Activated CD4-positive, alpha-beta T cell treated with anti-CD3 and anti-CD28 coated beads, Interleukin-2, Interleukin-4, amounts not matched to agents 100 ng/mL and 50 ng/mL, durations not matched to agents 16 hours and 8 hours (primary cell): ENCODE data around the gene UXS1.
"Not testable (repeated sequence)": the region's sequence is repeated elsewhere in the genome, so short reads cannot be mapped to it uniquely, and the experiment has no call there.

Source experiments
- DNase-seq: peaks from one replicate; pipeline ENCODE4 v3.0.0-alpha.2; 2020; ENCODE audit warnings: low spot score

UXS1 gene

GRCh38 chr2:106193977-106194778, at the start of gene UXS1:
Gene UXS1 (minus strand): TSS chr2:106194301. CDS start chr2:106194241, 60 bp downstream.
- DNase-seq = peak; percentile 98

DNA sequence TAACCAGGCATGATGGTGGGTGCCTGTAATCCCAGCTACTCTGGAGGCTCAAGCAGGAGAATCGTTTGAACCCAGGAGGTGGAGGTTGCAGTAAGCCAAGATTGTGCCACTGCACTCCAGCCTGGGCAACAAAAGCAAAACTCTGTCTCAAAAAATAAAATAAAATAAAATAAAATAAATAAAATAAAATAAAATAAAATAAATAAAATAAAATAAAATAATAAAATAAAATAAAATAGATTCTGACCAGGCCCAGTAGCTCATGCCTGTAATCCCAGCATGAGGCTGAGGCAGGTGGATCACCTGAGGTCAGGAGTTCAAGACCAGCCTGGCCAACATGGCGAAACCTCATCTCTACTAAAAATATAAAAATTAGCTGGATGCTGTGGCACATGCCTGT, 45.4 kb upstream of the UXS1 start:
- DNase-seq = not testable (repeated sequence)

GRCh38 chr2:106235392-106235791, 41.3 kb upstream of the UXS1 start:
- not testable (repeated sequence) for DNase-seq

- DNase-seq = no peak
These were observed 39.2 kb upstream of the UXS1 start for GRCh38 chr2:106233350-106233706.

- DNase-seq = no peak
These were observed 38.7 kb upstream of the UXS1 start for GRCh38 chr2:106232638-106233349.

GRCh38 chr2:106223347-106223746, 29.2 kb upstream of the UXS1 start:
- no peak for DNase-seq

GRCh38 chr2:106222057-106222456, 28.0 kb upstream of the UXS1 start:
- not testable (repeated sequence) for DNase-seq

DNA sequence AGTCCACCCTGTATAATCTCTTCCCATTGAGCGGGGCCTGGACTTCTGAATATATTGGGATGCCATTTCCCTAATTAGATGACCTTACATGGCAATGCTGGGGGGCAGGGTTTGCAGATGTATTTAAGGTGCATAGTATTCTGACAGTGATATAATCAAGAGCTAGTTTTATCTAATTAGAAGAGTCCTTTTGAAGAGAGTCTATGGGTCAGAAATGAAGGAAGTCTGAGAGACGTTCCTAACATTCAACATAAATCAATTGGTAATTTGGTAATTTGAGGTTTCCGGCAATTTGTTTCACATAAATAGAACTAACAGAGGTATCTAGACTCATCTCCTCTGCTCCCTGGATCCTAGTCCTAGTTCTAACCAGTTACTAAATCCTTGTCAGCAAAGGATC, 25.7 kb upstream of the UXS1 start:
- DNase-seq = no peak

- DNase-seq = not testable (repeated sequence)
These were observed 25.1 kb upstream of the UXS1 start for GRCh38 chr2:106219157-106219556.

GRCh38 chr2:106208874-106209273, 14.8 kb upstream of the UXS1 start:
- no peak for DNase-seq

DNA sequence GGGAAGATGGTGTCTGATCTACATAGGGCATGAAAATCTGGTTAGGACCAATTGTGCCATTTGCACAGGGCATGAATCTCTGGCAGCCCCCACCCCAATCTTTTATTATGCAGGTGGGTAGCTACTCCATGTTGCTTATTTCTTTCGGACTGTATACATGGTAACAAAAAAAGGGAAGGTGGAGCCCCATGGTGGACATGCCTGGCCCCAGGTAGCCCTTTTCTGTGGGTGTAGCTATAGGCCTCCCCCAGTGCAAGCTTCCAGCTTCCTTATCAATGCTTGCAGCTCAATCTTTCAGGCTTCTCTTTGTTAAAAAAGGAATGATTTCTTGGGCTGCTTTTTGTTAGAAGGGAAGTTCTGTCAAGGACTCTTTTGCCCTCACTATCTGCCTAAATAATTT, 14.3 kb upstream of the UXS1 start:
- DNase-seq = no peak

GRCh38 chr2:106207246-106207645, 13.1 kb upstream of the UXS1 start:
- no peak for DNase-seq

GRCh38 chr2:106205488-106205887, 11.4 kb upstream of the UXS1 start:
- no peak for DNase-seq

- DNase-seq = not testable (repeated sequence)
These were observed 10.4 kb upstream of the UXS1 start for GRCh38 chr2:106204551-106204950.

- DNase-seq = no peak
These were observed 7.6 kb upstream of the UXS1 start for GRCh38 chr2:106201661-106202060.

GRCh38 chr2:106197878-106198277, 3.8 kb upstream of the UXS1 start:
- no peak for DNase-seq

GRCh38 chr2:106195981-106196380, 1.9 kb upstream of the UXS1 start:
- DNase-seq = no peak

DNA sequence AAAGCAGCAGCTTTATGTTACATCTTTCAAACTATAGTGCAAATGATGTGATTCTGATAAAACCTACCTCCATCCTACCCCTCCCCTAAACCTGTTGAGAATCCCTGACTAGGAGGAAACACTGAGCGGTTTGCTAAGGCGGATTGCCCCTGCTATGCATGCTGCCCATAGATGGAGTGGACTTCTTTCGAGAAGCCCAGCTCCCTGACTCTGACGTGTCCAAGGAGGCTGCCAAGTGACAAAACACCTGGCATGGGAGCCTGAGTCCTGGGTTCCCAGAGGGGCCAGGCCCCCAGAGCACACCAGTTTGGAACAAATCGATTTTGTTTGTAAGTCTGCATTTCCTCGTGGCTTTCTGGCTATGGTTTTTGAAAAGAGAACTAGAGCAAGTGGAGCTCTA, 1.4 kb upstream of the UXS1 start:
- no peak for DNase-seq

DNA sequence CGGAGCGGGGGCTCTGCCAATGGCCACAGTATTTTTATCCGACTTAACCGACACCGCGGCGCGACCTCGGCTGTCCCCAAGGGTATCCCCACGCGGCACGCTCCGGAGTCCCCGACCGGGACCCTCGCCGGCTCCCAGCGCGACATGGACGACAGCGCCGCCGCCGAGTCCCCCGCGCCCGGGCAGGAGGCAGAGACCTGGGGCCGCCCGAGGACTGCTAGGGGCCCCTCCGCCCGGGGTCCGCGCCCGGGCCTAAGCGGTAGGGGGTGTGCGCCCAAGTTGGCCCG, 468 bp downstream of the UXS1 start:
- DNase-seq = no peak

DNA sequence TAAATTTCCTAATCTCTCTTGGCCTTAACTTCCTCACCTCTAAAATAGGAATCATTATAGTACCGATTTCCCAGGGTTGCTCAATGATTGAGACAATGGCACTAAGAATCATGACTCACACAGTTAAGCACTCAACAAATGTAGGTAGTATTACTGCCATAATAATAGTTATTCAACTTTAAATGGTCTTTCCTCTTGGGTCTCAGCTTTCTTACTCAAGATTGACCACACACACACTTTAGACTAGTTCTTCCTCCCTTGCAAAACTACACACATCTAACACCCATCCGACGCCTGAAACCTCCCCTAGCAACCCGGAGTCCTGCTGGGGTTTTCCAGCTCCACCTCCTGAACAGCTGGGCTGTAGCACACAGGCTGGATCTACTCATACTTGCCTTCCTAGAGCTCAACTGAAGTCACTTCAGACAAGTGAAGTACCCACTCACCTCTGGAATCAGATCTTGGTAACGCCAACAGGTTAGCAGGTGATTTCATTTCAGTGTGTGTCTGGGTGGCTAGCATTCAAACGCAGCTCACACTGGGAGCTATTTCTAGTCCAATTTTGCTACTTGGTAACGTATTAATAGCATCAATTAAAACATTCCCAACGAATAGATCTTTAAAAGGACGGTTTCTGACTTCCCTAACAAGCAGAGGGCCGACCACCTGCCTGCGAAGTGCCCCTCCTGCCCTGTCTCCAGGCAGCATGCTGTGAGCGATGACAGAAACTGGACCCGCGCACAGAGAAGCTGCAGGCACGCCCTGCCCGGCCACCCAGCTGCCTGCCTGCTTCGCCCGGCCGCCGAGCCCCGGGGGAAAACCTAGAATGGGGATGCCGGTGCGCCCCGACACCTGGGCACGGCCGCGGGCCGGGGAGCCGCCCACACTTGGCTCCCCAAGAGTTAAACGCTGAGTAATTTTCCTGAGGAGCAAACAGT, 1.1 kb downstream of the UXS1 start:
- DNase-seq = peak; percentile 71

DNA sequence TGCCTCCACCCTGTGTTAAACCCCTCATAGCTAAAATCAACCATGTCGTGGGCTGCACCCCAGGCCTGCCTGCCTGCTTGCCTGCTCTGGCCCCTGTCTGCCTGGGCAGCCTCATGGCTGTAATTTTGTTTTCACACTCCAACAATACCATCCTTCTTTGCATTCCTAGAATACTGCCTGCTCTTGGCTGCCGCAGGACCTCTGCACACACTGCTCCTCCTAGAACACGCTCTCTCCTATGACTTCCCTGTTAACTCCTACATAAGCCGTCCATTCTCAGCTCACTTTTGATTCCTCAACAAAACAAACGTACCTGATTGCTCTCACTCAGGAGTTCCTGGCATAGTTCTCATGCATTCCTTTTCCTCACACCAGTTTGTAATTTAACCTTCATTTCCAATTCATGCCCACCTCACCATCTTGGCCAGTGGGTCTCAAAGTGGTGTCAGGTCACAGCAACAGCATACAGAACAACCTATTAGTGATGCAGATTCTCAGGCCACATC, 2.5 kb downstream of the UXS1 start:
- no peak for DNase-seq

DNA sequence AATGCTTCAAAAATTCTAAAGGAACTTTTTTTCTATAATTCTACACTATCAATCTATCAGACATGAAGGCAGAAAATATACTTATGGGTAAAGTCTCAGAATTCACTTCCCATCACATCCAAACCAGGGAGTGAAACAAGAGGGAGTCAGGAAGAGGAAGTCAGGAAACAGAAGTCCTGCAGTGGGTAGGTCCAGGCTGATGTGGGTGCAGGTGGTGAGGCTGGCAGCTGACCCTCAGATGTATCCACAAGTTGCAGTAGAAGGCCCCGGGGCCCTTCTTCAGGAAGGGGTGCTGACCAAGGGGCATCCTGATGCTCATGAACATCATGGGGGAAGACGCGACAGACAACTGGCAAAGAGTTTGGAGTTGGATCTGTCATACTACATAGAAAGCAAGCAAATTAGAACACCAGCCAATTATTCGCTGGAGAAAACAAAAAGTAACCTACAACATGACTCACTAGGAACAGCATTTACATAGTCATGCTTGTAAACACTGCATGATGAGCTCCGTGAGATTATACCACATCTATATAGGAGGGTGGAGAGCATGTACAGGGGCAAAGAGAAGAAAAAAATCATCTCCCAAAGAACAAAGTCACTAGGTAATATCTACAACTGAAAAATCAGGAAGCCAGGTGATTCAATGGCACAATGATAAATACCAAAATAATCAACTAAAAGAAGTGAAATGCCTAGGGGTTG, 4.2 kb downstream of the UXS1 start:
- no peak for DNase-seq
